ENCODE measurements around the gene ARGLU1. TPM values are rescaled to one million over a fixed set of nuclear protein-coding genes. Genes with fewer than 3 reads are reported as not detected.

The ARGLU1 gene
- polyA plus RNA-seq, 1 donor (not counting 4 experiments of a cell fraction or from before 2014, with no cell fraction given), result 96.8 TPM

GRCh38 chr13:106581225-106581624 is 13.3 kb upstream of the ARGLU1 start:
- H3K4me2 ChIP-seq (ENCODE audit: control insufficient read depth, extremely low read depth, insufficient read depth, low read depth, low read length), result no peak overlapping the region
- no peaks in the 10 kb centered on the region for H3K9me1 ChIP-seq (ENCODE audit: control insufficient read depth, extremely low read depth, insufficient read depth, low read length)
- no peak for TF ChIP-seq CTCF (optimal IDR thresholded peaks at IDR 0.05 in 1 of 3, IDR thresholded peaks at IDR 0.05 in 1 of 3, conservative IDR thresholded peaks at IDR 0.05 in 1 of 3; ENCODE audit: extremely low read depth in 1 of 3, insufficient read depth in 2 of 3, low read length in 3 of 3)
- no peak for TF ChIP-seq EZH2 (IDR thresholded peaks at IDR 0.05; ENCODE audit: low read length)
- H3K36me3 ChIP-seq (ENCODE audit: control insufficient read depth in 2 of 2, extremely low read depth in 1 of 2, insufficient read depth in 2 of 2, low read length in 2 of 2), result no peaks in the 10 kb centered on the region
- H3K27ac ChIP-seq (ENCODE audit: control insufficient read depth, insufficient read depth, low read length), result no peak overlapping the region
- no peak overlapping the region for H2AFZ ChIP-seq (ENCODE audit: control insufficient read depth, low read length)
- dilution Hi-C loops (cut with MboI; ENCODE audit: extremely low pct_ligation_motif_present, low sequenced_read_pairs), result no loop called here
- no peak overlapping the region for H3K9ac ChIP-seq (ENCODE audit: control insufficient read depth, extremely low read depth, insufficient read depth, low read length)
- H4K20me1 ChIP-seq (ENCODE audit: control insufficient read depth, extremely low read depth, insufficient read depth, low read length), result no peaks in the 10 kb centered on the region
- no peaks in the 10 kb centered on the region for H3K79me2 ChIP-seq (ENCODE audit: control insufficient read depth, insufficient read depth, low read length)
- H3K4me3 ChIP-seq (ENCODE audit: control insufficient read depth in 2 of 3, extremely low read depth in 1 of 3, insufficient read depth in 2 of 3, low read depth in 1 of 3, low read length in 3 of 3), result no peak overlapping the region
- DNase-seq (ENCODE audit: low read depth, low spot score), result no peak
- no peaks in the 10 kb centered on the region for H3K4me1 ChIP-seq (ENCODE audit: control insufficient read depth, extremely low read depth, insufficient read depth, low read length)
- FAIRE-seq, result no peak
- no peaks in the 10 kb centered on the region for H3K9me3 ChIP-seq (ENCODE audit: control insufficient read depth, low read depth, low read length)
- H3K27me3 ChIP-seq (ENCODE audit: control insufficient read depth, extremely low read depth, insufficient read depth, low read length), result no peaks in the 10 kb centered on the region

- Histone ChIP-seq H2AFZ (ENCODE audit: control insufficient read depth, low read length) (no peak overlapping the region), H3K27ac (ENCODE audit: control insufficient read depth, insufficient read depth, low read length) (no peak overlapping the region), H3K4me1 (ENCODE audit: control insufficient read depth, extremely low read depth, insufficient read depth, low read length) (peaks cover 4% of the 10 kb centered on the region), H3K4me2 (ENCODE audit: control insufficient read depth, extremely low read depth, insufficient read depth, low read depth, low read length) (no peak overlapping the region), H3K9me1 (ENCODE audit: control insufficient read depth, extremely low read depth, insufficient read depth, low read length) (no peaks in the 10 kb centered on the region), H3K9ac (ENCODE audit: control insufficient read depth, extremely low read depth, insufficient read depth, low read length) (no peak overlapping the region), H3K4me3 (ENCODE audit: control insufficient read depth in 2 of 3, extremely low read depth in 1 of 3, insufficient read depth in 2 of 3, low read depth in 1 of 3, low read length in 3 of 3) (no peak overlapping the region), H3K36me3 (ENCODE audit: control insufficient read depth in 2 of 2, extremely low read depth in 1 of 2, insufficient read depth in 2 of 2, low read length in 2 of 2) (no peaks in the 10 kb centered on the region), H3K79me2 (ENCODE audit: control insufficient read depth, insufficient read depth, low read length) (no peaks in the 10 kb centered on the region), H3K9me3 (ENCODE audit: control insufficient read depth, low read depth, low read length) (no peaks in the 10 kb centered on the region), H3K27me3 (ENCODE audit: control insufficient read depth, extremely low read depth, insufficient read depth, low read length) (no peaks in the 10 kb centered on the region), H4K20me1 (ENCODE audit: control insufficient read depth, extremely low read depth, insufficient read depth, low read length) (no peaks in the 10 kb centered on the region)
- DNase-seq (ENCODE audit: low read depth, low spot score) (no peak), FAIRE-seq (no peak)
- TF ChIP-seq CTCF (optimal IDR thresholded peaks at IDR 0.05 in 1 of 3, IDR thresholded peaks at IDR 0.05 in 1 of 3, conservative IDR thresholded peaks at IDR 0.05 in 1 of 3; ENCODE audit: extremely low read depth in 1 of 3, insufficient read depth in 2 of 3, low read length in 3 of 3), result no peak
- no peak for TF ChIP-seq EZH2 (IDR thresholded peaks at IDR 0.05; ENCODE audit: low read length)
- dilution Hi-C loops (cut with MboI; ENCODE audit: extremely low pct_ligation_motif_present, low sequenced_read_pairs), result no loop called here
These were observed 8.0 kb upstream of the ARGLU1 start for GRCh38 chr13:106575896-106576295.
